NB4 (cell line): ENCODE measurements around the gene CTIF.

ENCODE experiments used
- POLR2A ChIP-seq: IDR thresholded peaks from 2 replicates; pipeline ENCODE4 v1.6.1; 2011; ENCODE audit warnings: mild to moderate bottlenecking; ENCODE audit not compliant: insufficient read length; ENCODE audit errors: extremely low read depth
- TF ChIP-seq, protein P1 (sequence below): IDR thresholded peaks from 2 replicates; pipeline ENCODE4 v1.6.1; 2011; ENCODE audit warnings: low read depth, low read length

DNA sequence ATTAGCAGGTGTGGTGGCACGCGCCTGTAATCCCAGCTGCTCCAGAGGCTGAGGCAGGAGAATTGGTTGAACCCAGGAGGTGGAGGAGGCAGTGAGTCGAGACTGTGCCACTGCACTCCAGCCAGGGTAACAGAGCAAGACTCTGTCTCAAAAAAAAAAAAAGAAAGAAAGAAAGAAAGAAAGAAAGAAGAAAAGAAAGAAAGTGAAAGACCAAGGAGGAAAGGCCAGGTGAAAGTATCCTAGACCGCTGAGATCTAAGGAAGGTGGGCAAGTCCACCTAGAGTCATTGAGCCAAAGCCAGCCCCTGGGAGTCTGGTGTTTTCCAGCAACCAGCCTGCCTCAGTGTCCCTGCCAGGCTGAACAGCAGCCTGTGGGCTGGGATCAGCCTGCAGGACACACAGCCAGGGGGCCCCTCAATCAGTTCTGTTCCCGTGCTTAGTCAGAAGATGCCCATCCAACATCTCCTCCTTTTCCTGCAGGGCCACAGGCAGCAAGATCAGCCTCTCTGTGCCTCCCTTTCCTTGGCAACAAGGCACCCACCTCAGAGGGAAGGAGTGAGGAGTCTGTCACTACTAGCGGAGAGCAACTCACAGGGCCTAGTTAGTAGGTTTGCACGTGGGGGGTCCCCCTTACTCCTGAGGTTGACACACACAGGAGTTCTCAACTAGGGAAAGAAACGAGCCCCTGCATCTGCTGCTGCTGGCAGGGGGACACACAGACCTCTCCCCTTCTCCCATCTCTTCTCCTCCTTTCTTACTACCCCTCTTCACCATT lies 347.9 kb downstream of the CTIF start:
- TF ChIP-seq, protein P1, sequence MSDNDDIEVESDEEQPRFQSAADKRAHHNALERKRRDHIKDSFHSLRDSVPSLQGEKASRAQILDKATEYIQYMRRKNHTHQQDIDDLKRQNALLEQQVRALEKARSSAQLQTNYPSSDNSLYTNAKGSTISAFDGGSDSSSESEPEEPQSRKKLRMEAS = no peak
- no peak for TF ChIP-seq POLR2A
